A673 (cell line): ENCODE results near the gene GALNT18. TPM values are rescaled to one million over a fixed set of nuclear protein-coding genes. Genes with fewer than 3 reads are reported as not detected.

ENCODE experiments used
- BruUV-seq: library from RNA; stranded (reverse); fragments of 400-500 nt; replicated peaks from 2 replicates; lab custom pipeline; 2021; lab: Mats Ljungman, UMichigan
- CTCF ChIA-PET: fragments of 300-600 bp; sonication (Branson Sonifier 250); formaldehyde crosslinking; loops from one replicate; lab custom pipeline; 2022; ENCODE audit warnings: antibody characterized with exemption; lab: Charles Lee
- POLR2A ChIA-PET: fragments of 300-600 bp; sonication (Branson Sonifier 250); formaldehyde crosslinking; loops from one replicate; lab custom pipeline; 2022; ENCODE audit warnings: antibody characterized with exemption; ENCODE audit not compliant: low non-redundant PET; lab: Charles Lee
- DNase-seq: peaks from one replicate; pipeline ENCODE4 v3.0.0-alpha.2; 2015; ENCODE audit warnings: low spot score
- H3K27ac ChIP-seq: fragments of 200-600 bp; sonication (generic); 2 replicates; pipeline ENCODE4 v1.5.1; 2016; ENCODE audit warnings: mixed run types, low read depth, mild to moderate bottlenecking, mixed read lengths, antibody characterized with exemption, low read length; ENCODE audit not compliant: poor library complexity, severe bottlenecking
- H3K27me3 ChIP-seq: fragments of 200-600 bp; sonication (generic); replicated peaks from 2 replicates; pipeline ENCODE4 v1.6.1; 2017; ENCODE audit warnings: mixed run types, low read depth, mild to moderate bottlenecking, mixed read lengths, antibody characterized with exemption, low read length; ENCODE audit not compliant: insufficient read depth, poor library complexity
- H3K36me3 ChIP-seq: fragments of 200-600 bp; sonication (generic); 2 replicates; pipeline ENCODE4 v1.6.1; 2016; ENCODE audit warnings: mixed run types, mild to moderate bottlenecking, mixed read lengths, antibody characterized with exemption, low read length; ENCODE audit not compliant: insufficient read depth, poor library complexity, severe bottlenecking
- H3K4me1 ChIP-seq: fragments of 200-600 bp; sonication (generic); 2 replicates; pipeline ENCODE4 v1.6.1; 2017; ENCODE audit warnings: mixed run types, mild to moderate bottlenecking, mixed read lengths, antibody characterized with exemption, low read length; ENCODE audit not compliant: insufficient read depth, poor library complexity, severe bottlenecking
- H3K4me3 ChIP-seq: fragments of 200-600 bp; sonication (generic); 2 replicates; pipeline ENCODE4 v1.5.1; 2016; ENCODE audit warnings: low read depth, mixed run types, mild to moderate bottlenecking, mixed read lengths, low read length; ENCODE audit not compliant: poor library complexity, severe bottlenecking
- H3K9me3 ChIP-seq: fragments of 200-600 bp; sonication (generic); 2 replicates; pipeline ENCODE4 v1.6.1; 2016; ENCODE audit warnings: mixed run types, low read depth, mild to moderate bottlenecking, mixed read lengths, antibody characterized with exemption, low read length; ENCODE audit not compliant: poor library complexity, severe bottlenecking
- CTCF ChIP-seq: fragments of 300-800, 200-600 bp; sonication (generic); conservative IDR thresholded peaks from 2 replicates; pipeline ENCODE4 v1.5.1; 2017; ENCODE audit warnings: low read depth, mild to moderate bottlenecking, antibody characterized with exemption, low read length, moderate library complexity, mixed read lengths
- EZH2 ChIP-seq: fragments of 200-600 bp; sonication (generic); IDR thresholded peaks from 2 replicates; pipeline ENCODE4 v1.6.1; 2017; ENCODE audit warnings: borderline replicate concordance, low read depth, mild to moderate bottlenecking, mixed read lengths, antibody characterized with exemption, low read length; ENCODE audit not compliant: poor library complexity, severe bottlenecking
- intact Hi-C: fragments of 100-400 bp; cut with micrococcal nuclease; formaldehyde crosslinking; loops from one replicate; pipeline ENCODE4 v1.10.0; 2022; ENCODE audit not compliant: unreplicated experiment
- total RNA-seq: library from RNA; stranded (reverse); gene quantifications from 2 replicates; pipeline ENCODE4 v1.2.3, GENCODE V29; 2021

GALNT18 gene
- total RNA-seq, 1 experiment from 2014 or later: 0.37 TPM

- ChIA-PET CTCF (no interaction called here), POLR2A (interaction anchor here (0.5 kb wide), 1 partner anchor 1094 kb away, joined by 3 read pairs; no protein-coding TSS in a partner anchor)
- TF ChIP-seq EZH2: no peak
- no peak for TF ChIP-seq CTCF
- H3K27ac ChIP-seq: no peak overlapping the region
- no TSS peak for BruUV-seq
- no peaks in the 10 kb centered on the region for H3K9me3 ChIP-seq
- H3K4me1 ChIP-seq: no peaks in the 10 kb centered on the region
- H3K27me3 ChIP-seq: peaks cover 22% of the 10 kb centered on the region
- no peaks in the 10 kb centered on the region for H3K36me3 ChIP-seq
- H3K4me3 ChIP-seq: no peak overlapping the region
- no peak for DNase-seq
- intact Hi-C loops: no loop called here
These were observed 7.6 kb upstream of the GALNT18 start for GRCh38 chr11:11629368-11629767.

GRCh38 chr11:11628651-11629050 lies 6.8 kb upstream of the GALNT18 start:
- no peak for TF ChIP-seq EZH2
- TF ChIP-seq CTCF: no peak
- no TSS peak for BruUV-seq
- no peaks in the 10 kb centered on the region for H3K9me3 ChIP-seq

GRCh38 chr11:11626128-11626527 lies 4.3 kb upstream of the GALNT18 start:
- no peaks in the 10 kb centered on the region for H3K9me3 ChIP-seq
- H3K36me3 ChIP-seq: no peaks in the 10 kb centered on the region
- intact Hi-C loops: no loop called here
- CTCF ChIA-PET: no interaction called here
- POLR2A ChIA-PET: no interaction called here
- BruUV-seq: no TSS peak
- DNase-seq: no peak
- H3K4me1 ChIP-seq: peaks cover under 1% of the 10 kb centered on the region
- H3K4me3 ChIP-seq: no peak overlapping the region
- no peak for TF ChIP-seq CTCF
- no peak for TF ChIP-seq EZH2
- peaks cover 27% of the 10 kb centered on the region for H3K27me3 ChIP-seq
- H3K27ac ChIP-seq: no peak overlapping the region

More at GRCh38 chr11:11628651-11629050, 6.8 kb upstream of the GALNT18 start:
- H3K27me3 ChIP-seq: peaks cover 22% of the 10 kb centered on the region
- ChIA-PET POLR2A (no interaction called here), CTCF (no interaction called here)
- intact Hi-C loops: no loop called here
- no peak overlapping the region for H3K4me3 ChIP-seq
- H3K4me1 ChIP-seq: no peaks in the 10 kb centered on the region
- DNase-seq: no peak
- H3K27ac ChIP-seq: no peak overlapping the region
- no peaks in the 10 kb centered on the region for H3K36me3 ChIP-seq
